Fibroblast of the aortic adventitia (primary cell): ENCODE results near the gene LYPD4. TPM values are rescaled to one million over a fixed set of nuclear protein-coding genes. Genes with fewer than 3 reads are reported as not detected.
A peak's percentile ranks its signal among the peaks of the same experiment; 100 is the strongest.

ENCODE experiments used
- DNase-seq: peaks from one replicate; pipeline ENCODE4 v3.0.0-alpha.2; 2010; ENCODE audit warnings: low read depth
- H3K4me3 ChIP-seq: 2 replicates; pipeline ENCODE4 v1.5.1; 2011; ENCODE audit warnings: low read depth, mild to moderate bottlenecking, control low read depth, low read length, moderate library complexity
- CTCF ChIP-seq: IDR thresholded peaks from 2 replicates; pipeline ENCODE4 v1.5.1; 2011; ENCODE audit warnings: mild to moderate bottlenecking, low read length, control low read depth, inconsistent platforms; ENCODE audit not compliant: insufficient read depth
- total RNA-seq: library from RNA; depleted of rRNA; stranded (reverse); fragments of >200 nt; gene quantifications from 2 replicates; pipeline ENCODE4 v1.2.3, GENCODE V29; 2012; ENCODE audit warnings: low replicate concordance

The LYPD4 gene
- total RNA-seq, 1 donor, result not detected

- TF ChIP-seq CTCF, result peak; percentile 66
- peak; percentile 55 for DNase-seq
Measured at GRCh38 chr19:41872775-41873647, 28.5 kb upstream of the LYPD4 start.

GRCh38 chr19:41872384-41872774 is 27.9 kb upstream of the LYPD4 start:
- no peak overlapping the region for H3K4me3 ChIP-seq
- DNase-seq, result no peak
- TF ChIP-seq CTCF, result no peak

More at GRCh38 chr19:41872775-41873647, 28.5 kb upstream of the LYPD4 start:
- no peak overlapping the region for H3K4me3 ChIP-seq

GRCh38 chr19:41871573-41872383 is 27.3 kb upstream of the LYPD4 start:
- no peak for TF ChIP-seq CTCF
- no peak for DNase-seq
- no peak overlapping the region for H3K4me3 ChIP-seq

GRCh38 chr19:41870401-41870873 is 26.0 kb upstream of the LYPD4 start:
- no peak for TF ChIP-seq CTCF

GRCh38 chr19:41869374-41869955 is 25.0 kb upstream of the LYPD4 start:
- H3K4me3 ChIP-seq, result no peak overlapping the region
- DNase-seq, result no peak
- TF ChIP-seq CTCF, result no peak

More at GRCh38 chr19:41870401-41870873, 26.0 kb upstream of the LYPD4 start:
- H3K4me3 ChIP-seq, result no peak overlapping the region
- DNase-seq, result peak; percentile 55

GRCh38 chr19:41868989-41869300 is 24.5 kb upstream of the LYPD4 start:
- DNase-seq, result no peak
- no peak overlapping the region for H3K4me3 ChIP-seq
- no peak for TF ChIP-seq CTCF
